PC-9 (cell line): ENCODE results near the gene STEAP1B. TPM values are rescaled to one million over a fixed set of nuclear protein-coding genes. Genes with fewer than 3 reads are reported as not detected.

ENCODE experiments used
- BruUV-seq: library from RNA; stranded (reverse); fragments of 400-500 nt; replicated peaks from 2 replicates; lab custom pipeline; 2021; lab: Mats Ljungman, UMichigan
- CTCF ChIA-PET: fragments of 300-600 bp; sonication (Branson Sonifier 250); formaldehyde crosslinking; loops from one replicate; lab custom pipeline; 2022; ENCODE audit warnings: antibody characterized with exemption; lab: Charles Lee
- POLR2A ChIA-PET: fragments of 300-600 bp; sonication (Branson Sonifier 250); formaldehyde crosslinking; loops from one replicate; lab custom pipeline; 2022; ENCODE audit warnings: antibody characterized with exemption; ENCODE audit not compliant: unreplicated experiment; lab: Charles Lee
- DNase-seq, 2 experiments: peaks; one replicate each; pipeline versions ENCODE4 v3.0.0 to v3.0.0-alpha.2; 2015 to 2022; ENCODE audit warnings: mixed read lengths in 1 of 2
- H2AFZ ChIP-seq: fragments of 200-600 bp; sonication (generic); 2 replicates; pipeline ENCODE4 v1.8.1; 2017; ENCODE audit warnings: antibody characterized with exemption
- H3F3A ChIP-seq: fragments of 200-600 bp; sonication (generic); 2 replicates; pipeline ENCODE4 v1.8.1; 2017; ENCODE audit warnings: antibody characterized with exemption, mild to moderate bottlenecking, low read depth; ENCODE audit not compliant: insufficient read depth
- H3K27ac ChIP-seq: fragments of 200-600 bp; sonication (generic); 2 replicates; pipeline ENCODE4 v1.6.1; 2016; ENCODE audit warnings: mixed run types
- H3K27me3 ChIP-seq: fragments of 200-600 bp; sonication (generic); 2 replicates; pipeline ENCODE4 v1.6.1; 2016; ENCODE audit warnings: low read depth, mixed run types; ENCODE audit not compliant: insufficient read depth
- H3K36me3 ChIP-seq: fragments of 200-600 bp; sonication (generic); 2 replicates; pipeline ENCODE4 v1.6.1; 2016; ENCODE audit warnings: low read depth, mixed run types
- H3K4me1 ChIP-seq: fragments of 200-600 bp; sonication (generic); replicated peaks from 2 replicates; pipeline ENCODE4 v1.6.1; 2016; ENCODE audit warnings: mixed run types; ENCODE audit not compliant: insufficient read depth
- H3K4me2 ChIP-seq: fragments of 200-600 bp; sonication (generic); 2 replicates; pipeline ENCODE4 v1.6.1; 2017; ENCODE audit warnings: mixed run types
- H3K4me3 ChIP-seq: fragments of 200-600 bp; sonication (generic); 2 replicates; pipeline ENCODE4 v1.6.1; 2016; ENCODE audit warnings: mixed run types
- H3K79me2 ChIP-seq: fragments of 200-600 bp; sonication (generic); 2 replicates; pipeline ENCODE4 v1.6.1; 2017; ENCODE audit warnings: low read depth, mixed run types
- H3K9me2 ChIP-seq: fragments of 200-600 bp; sonication (generic); 2 replicates; pipeline ENCODE4 v1.8.1; 2017; ENCODE audit warnings: mild to moderate bottlenecking; ENCODE audit not compliant: insufficient read depth
- H3K9me3 ChIP-seq: fragments of 200-600 bp; sonication (generic); 2 replicates; pipeline ENCODE4 v1.8.1; 2016; ENCODE audit warnings: low read depth; ENCODE audit not compliant: insufficient read depth
- H4K20me1 ChIP-seq: fragments of 200-600 bp; sonication (generic); 2 replicates; pipeline ENCODE4 v1.8.1; 2017; ENCODE audit not compliant: insufficient read depth
- EZH2 ChIP-seq: fragments of 200-600 bp; sonication (generic); IDR thresholded peaks from 2 replicates; pipeline ENCODE4 v1.8.0; 2017; ENCODE audit warnings: antibody characterized with exemption, low read depth
- intact Hi-C: fragments of 100-400 bp; cut with micrococcal nuclease; formaldehyde crosslinking; loops from one replicate; pipeline ENCODE4 v1.10.0; 2022; ENCODE audit not compliant: unreplicated experiment
- total RNA-seq: library from RNA; stranded (reverse); gene quantifications from 2 replicates; pipeline ENCODE4 v1.2.3, GENCODE V29; 2021
- TF ChIP-seq, protein P1 (sequence below): fragments of 200-600 bp; sonication (generic); conservative IDR thresholded peaks from 2 replicates; pipeline ENCODE4 v1.6.1; 2017; ENCODE audit warnings: mixed run types, antibody characterized with exemption, mild to moderate bottlenecking, moderate library complexity

The STEAP1B gene
- total RNA-seq, 1 experiment from 2014 or later: 0.35 TPM

GRCh38 chr7:22400936-22401553 is 98.9 kb downstream of the STEAP1B start:
- TF ChIP-seq EZH2: no peak
- TF ChIP-seq, protein P1, sequence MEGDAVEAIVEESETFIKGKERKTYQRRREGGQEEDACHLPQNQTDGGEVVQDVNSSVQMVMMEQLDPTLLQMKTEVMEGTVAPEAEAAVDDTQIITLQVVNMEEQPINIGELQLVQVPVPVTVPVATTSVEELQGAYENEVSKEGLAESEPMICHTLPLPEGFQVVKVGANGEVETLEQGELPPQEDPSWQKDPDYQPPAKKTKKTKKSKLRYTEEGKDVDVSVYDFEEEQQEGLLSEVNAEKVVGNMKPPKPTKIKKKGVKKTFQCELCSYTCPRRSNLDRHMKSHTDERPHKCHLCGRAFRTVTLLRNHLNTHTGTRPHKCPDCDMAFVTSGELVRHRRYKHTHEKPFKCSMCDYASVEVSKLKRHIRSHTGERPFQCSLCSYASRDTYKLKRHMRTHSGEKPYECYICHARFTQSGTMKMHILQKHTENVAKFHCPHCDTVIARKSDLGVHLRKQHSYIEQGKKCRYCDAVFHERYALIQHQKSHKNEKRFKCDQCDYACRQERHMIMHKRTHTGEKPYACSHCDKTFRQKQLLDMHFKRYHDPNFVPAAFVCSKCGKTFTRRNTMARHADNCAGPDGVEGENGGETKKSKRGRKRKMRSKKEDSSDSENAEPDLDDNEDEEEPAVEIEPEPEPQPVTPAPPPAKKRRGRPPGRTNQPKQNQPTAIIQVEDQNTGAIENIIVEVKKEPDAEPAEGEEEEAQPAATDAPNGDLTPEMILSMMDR: no peak
- no peak overlapping the region for H3K4me2 ChIP-seq
- CTCF ChIA-PET: no interaction called here
- POLR2A ChIA-PET: interaction anchor here (0.7 kb wide), 3 partner anchors 26 to 747 kb away, joined by 4 to 6 read pairs (median 5); no protein-coding TSS in a partner anchor
- no peak overlapping the region for H3K4me3 ChIP-seq
- no peak overlapping the region for H3K27ac ChIP-seq
- H2AFZ ChIP-seq: no peak overlapping the region
- DNase-seq: no peak
- no peaks in the 10 kb centered on the region for H3K27me3 ChIP-seq
- no peaks in the 10 kb centered on the region; the same call in 1 of the 2 replicates for H3K4me1 ChIP-seq
- H3F3A ChIP-seq: peaks cover 5% of the 10 kb centered on the region; the same call in 1 of the 2 replicates
- no peaks in the 10 kb centered on the region for H3K79me2 ChIP-seq
- intact Hi-C loops: loop anchor here (5.0 kb wide), 1 partner anchor 41 kb away; no protein-coding TSS in a partner anchor
- no peaks in the 10 kb centered on the region for H4K20me1 ChIP-seq
- H3K9me3 ChIP-seq: no peaks in the 10 kb centered on the region
- no peaks in the 10 kb centered on the region for H3K9me2 ChIP-seq
- no TSS peak for BruUV-seq
- no peaks in the 10 kb centered on the region for H3K36me3 ChIP-seq

GRCh38 chr7:22400150-22400814 is 99.7 kb downstream of the STEAP1B start:
- TF ChIP-seq, protein P1: no peak
- no peak for TF ChIP-seq EZH2
- Histone ChIP-seq H3K9me2 (no peaks in the 10 kb centered on the region), H3K4me3 (no peak overlapping the region), H3K27me3 (no peaks in the 10 kb centered on the region), H3K36me3 (no peaks in the 10 kb centered on the region), H4K20me1 (no peaks in the 10 kb centered on the region), H3F3A (peaks cover 5% of the 10 kb centered on the region; the same call in 1 of the 2 replicates), H3K4me2 (no peak overlapping the region), H2AFZ (no peak overlapping the region), H3K9me3 (no peaks in the 10 kb centered on the region), H3K4me1 (no peaks in the 10 kb centered on the region; the same call in 1 of the 2 replicates), H3K27ac (no peak overlapping the region), H3K79me2 (no peaks in the 10 kb centered on the region)
- ChIA-PET CTCF (no interaction called here), POLR2A (interaction anchor here (0.6 kb wide), 1 partner anchor 18 kb away, joined by 10 read pairs; no protein-coding TSS in a partner anchor)
- no peak for DNase-seq
- intact Hi-C loops: loop anchor here (5.0 kb wide), 1 partner anchor 42 kb away; no protein-coding TSS in a partner anchor
- no TSS peak for BruUV-seq

DNA sequence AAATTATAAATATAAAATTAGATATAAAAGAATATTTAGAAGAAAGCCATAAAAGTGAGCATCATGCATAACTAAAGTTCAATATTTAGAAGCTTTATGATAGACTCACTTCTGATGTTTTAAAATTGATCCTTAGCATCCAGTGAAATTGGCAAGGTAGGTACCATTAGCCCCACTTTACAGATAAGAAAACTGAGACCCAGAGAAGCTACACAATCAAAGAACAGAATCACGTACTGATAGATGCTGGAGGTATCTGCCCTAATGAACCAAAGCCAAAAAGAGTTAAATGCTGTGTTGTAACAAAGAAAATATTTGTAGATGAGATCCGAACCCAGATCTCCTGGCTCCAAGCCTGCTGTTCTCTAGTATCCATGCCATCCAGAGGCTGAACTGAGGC is 100.4 kb downstream of the STEAP1B start:
- ChIA-PET POLR2A (no interaction called here), CTCF (no interaction called here)
- Histone ChIP-seq H3K9me3 (no peaks in the 10 kb centered on the region), H3K36me3 (no peaks in the 10 kb centered on the region), H3K27me3 (no peaks in the 10 kb centered on the region), H3K4me1 (no peaks in the 10 kb centered on the region; the same call in 1 of the 2 replicates), H3F3A (peaks cover 5% of the 10 kb centered on the region; the same call in 1 of the 2 replicates), H3K9me2 (no peaks in the 10 kb centered on the region), H4K20me1 (no peaks in the 10 kb centered on the region), H3K79me2 (no peaks in the 10 kb centered on the region), H3K4me3 (no peak overlapping the region), H3K4me2 (no peak overlapping the region), H2AFZ (no peak overlapping the region), H3K27ac (no peak overlapping the region)
- no peak for DNase-seq
- BruUV-seq: no TSS peak
- TF ChIP-seq EZH2: no peak
- intact Hi-C loops: no loop called here
